HUES64 (cell line): ENCODE measurements around the gene NDUFAF2.

ENCODE experiments used
- H3K27ac ChIP-seq: 2 replicates; pipeline ENCODE4 v1.7.0; 2013; ENCODE audit warnings: low read depth, low read length, inconsistent platforms
- H3K27me3 ChIP-seq: 2 replicates; pipeline ENCODE4 v1.6.1; 2013; ENCODE audit warnings: mild to moderate bottlenecking, low read length; ENCODE audit not compliant: insufficient read depth
- H3K36me3 ChIP-seq: 2 replicates; pipeline ENCODE4 v1.6.1; 2013; ENCODE audit warnings: mild to moderate bottlenecking, low read length; ENCODE audit not compliant: insufficient read depth
- H3K4me1 ChIP-seq: 2 replicates; pipeline ENCODE4 v1.6.1; 2013; ENCODE audit warnings: mild to moderate bottlenecking, low read length, moderate library complexity; ENCODE audit not compliant: insufficient read depth
- H3K4me3 ChIP-seq: 2 replicates; pipeline ENCODE4 v1.5.1; 2013; ENCODE audit warnings: mild to moderate bottlenecking, low read length, moderate library complexity
- H3K9ac ChIP-seq: 2 replicates; pipeline ENCODE4 v1.6.1; 2013; ENCODE audit warnings: mild to moderate bottlenecking, low read depth, low read length
- H3K9me3 ChIP-seq: 2 replicates; pipeline ENCODE4 v1.6.1; 2013; ENCODE audit warnings: low read depth, low read length; ENCODE audit not compliant: insufficient read depth
- WGBS: fragments of 150-250, 120-280 bp; methylation state at CpG from one replicate; pipeline ENCODE4 v1.1.7; 2013; ENCODE audit warnings: missing lambda C conversion rate; 5-methylcytosine and 5-hydroxymethylcytosine counted together

Gene NDUFAF2

GRCh38 chr5:61050292-61050691 is 105.3 kb downstream of the NDUFAF2 start:
- Histone ChIP-seq H3K9me3 (no peaks in the 10 kb centered on the region), H3K36me3 (no peaks in the 10 kb centered on the region), H3K4me1 (peaks cover 26% of the 10 kb centered on the region), H3K27me3 (no peaks in the 10 kb centered on the region), H3K27ac (peak overlapping the region; percentile 63; the same call in 1 of the 2 replicates), H3K4me3 (no peak overlapping the region), H3K9ac (no peak overlapping the region)
- 100% methylated on average over 1 of the region's 1 CpG for WGBS

- Histone ChIP-seq H3K36me3 (no peaks in the 10 kb centered on the region), H3K27ac (peak overlapping the region; percentile 40; the same call in 1 of the 2 replicates), H3K9me3 (no peaks in the 10 kb centered on the region), H3K9ac (no peak overlapping the region; the same call in 1 of the 2 replicates), H3K4me3 (no peak overlapping the region), H3K4me1 (peaks cover 26% of the 10 kb centered on the region), H3K27me3 (no peaks in the 10 kb centered on the region)
- 93% methylated on average over 1 of the region's 1 CpG for WGBS
Observed at GRCh38 chr5:61051267-61051666, 106.3 kb downstream of the NDUFAF2 start.

- no peak overlapping the region for H3K9ac ChIP-seq
- H3K4me1 ChIP-seq = peaks cover 18% of the 10 kb centered on the region
- H3K4me3 ChIP-seq = no peak overlapping the region
- no peaks in the 10 kb centered on the region for H3K36me3 ChIP-seq
- no peaks in the 10 kb centered on the region for H3K27me3 ChIP-seq
- H3K27ac ChIP-seq = no peak overlapping the region
- no peaks in the 10 kb centered on the region for H3K9me3 ChIP-seq
- 86% methylated on average over 2 of the region's 2 CpGs for WGBS
Observed at GRCh38 chr5:61052882-61053281, 107.9 kb downstream of the NDUFAF2 start.

DNA sequence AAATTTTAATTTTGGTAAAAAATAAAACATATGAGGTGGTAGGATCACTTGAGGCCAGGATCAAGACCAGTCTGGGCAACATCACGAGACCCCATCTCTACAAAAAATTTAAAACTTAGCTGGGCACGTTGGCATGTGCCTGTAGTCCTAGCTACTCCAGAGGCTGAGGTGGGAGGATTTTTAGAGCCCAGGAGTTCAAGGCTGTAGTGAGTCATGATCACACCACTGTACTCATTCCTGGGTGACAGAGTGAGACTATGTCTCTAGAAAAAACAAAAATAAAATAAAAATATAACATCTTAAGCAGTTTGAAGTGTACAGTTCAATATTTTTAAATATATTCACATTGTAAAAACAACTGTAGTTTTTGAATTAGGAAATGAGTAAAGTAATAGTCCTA is 108.9 kb downstream of the NDUFAF2 start:
- 72% methylated on average over 2 of the region's 2 CpGs for WGBS
- no peak overlapping the region for H3K4me3 ChIP-seq
- H3K27ac ChIP-seq = no peak overlapping the region
- H3K4me1 ChIP-seq = peaks cover 18% of the 10 kb centered on the region
- H3K27me3 ChIP-seq = no peaks in the 10 kb centered on the region
- no peaks in the 10 kb centered on the region for H3K9me3 ChIP-seq
- H3K36me3 ChIP-seq = no peaks in the 10 kb centered on the region
- no peak overlapping the region for H3K9ac ChIP-seq

- Histone ChIP-seq H3K9me3 (no peaks in the 10 kb centered on the region), H3K36me3 (no peaks in the 10 kb centered on the region), H3K27me3 (no peaks in the 10 kb centered on the region), H3K4me1 (peaks cover 12% of the 10 kb centered on the region), H3K4me3 (no peak overlapping the region), H3K27ac (no peak overlapping the region), H3K9ac (no peak overlapping the region)
Observed at GRCh38 chr5:61055434-61056006, 110.5 kb downstream of the NDUFAF2 start.

DNA sequence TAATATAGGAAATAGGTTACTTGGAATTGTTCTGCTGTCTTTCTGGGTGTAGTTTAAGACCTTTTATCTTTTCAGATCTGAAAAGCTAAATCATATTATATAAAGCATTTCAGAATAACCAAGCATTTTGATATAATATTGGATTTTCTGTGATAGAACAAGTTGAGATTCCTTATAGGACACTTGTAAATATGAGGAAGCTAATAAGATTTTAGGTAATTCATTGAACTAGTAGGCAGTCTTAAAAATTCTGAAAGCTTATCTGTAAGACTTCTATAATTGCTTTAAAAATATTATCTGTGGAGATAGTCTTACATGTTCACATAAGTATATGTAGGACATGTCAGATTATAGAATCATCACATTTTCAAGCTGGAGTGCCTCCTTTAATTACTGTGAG is 114.5 kb downstream of the NDUFAF2 start:
- no peaks in the 10 kb centered on the region for H3K27me3 ChIP-seq
- no peaks in the 10 kb centered on the region for H3K9me3 ChIP-seq
- no peak overlapping the region for H3K4me3 ChIP-seq
- no peaks in the 10 kb centered on the region for H3K36me3 ChIP-seq
- no peaks in the 10 kb centered on the region for H3K4me1 ChIP-seq
- H3K27ac ChIP-seq = no peak overlapping the region
- no peak overlapping the region for H3K9ac ChIP-seq

DNA sequence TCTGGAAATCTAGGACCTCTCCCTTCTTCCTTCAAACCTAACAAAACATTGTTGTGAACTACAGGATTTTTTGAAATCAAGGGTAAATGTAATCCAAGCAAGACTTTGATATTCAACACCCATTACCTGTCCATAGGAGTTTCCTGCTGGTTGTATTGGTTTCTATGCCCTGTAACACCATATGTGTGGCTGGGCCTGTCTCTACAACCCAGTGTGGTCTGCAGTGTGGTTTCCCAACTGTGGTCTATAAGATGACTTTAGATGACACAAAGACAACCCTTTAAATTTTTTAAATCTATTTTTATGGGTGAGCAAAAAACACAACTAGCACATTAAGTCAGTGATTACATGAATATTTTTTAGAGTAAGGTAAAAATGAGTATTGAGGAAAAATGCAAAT is 124.1 kb downstream of the NDUFAF2 start:
- Histone ChIP-seq H3K36me3 (no peaks in the 10 kb centered on the region), H3K9me3 (no peaks in the 10 kb centered on the region), H3K4me3 (no peak overlapping the region), H3K4me1 (peaks cover 11% of the 10 kb centered on the region; the same call in 1 of the 2 replicates), H3K27ac (no peak overlapping the region), H3K9ac (no peak overlapping the region), H3K27me3 (no peaks in the 10 kb centered on the region)

GRCh38 chr5:61071526-61071925 is 126.5 kb downstream of the NDUFAF2 start:
- no peaks in the 10 kb centered on the region for H3K27me3 ChIP-seq
- H3K27ac ChIP-seq = no peak overlapping the region; the same call in 1 of the 2 replicates
- no peaks in the 10 kb centered on the region for H3K9me3 ChIP-seq
- no peaks in the 10 kb centered on the region for H3K36me3 ChIP-seq
- no peak overlapping the region for H3K4me3 ChIP-seq
- H3K9ac ChIP-seq = no peak overlapping the region
- peaks cover 11% of the 10 kb centered on the region; the same call in 1 of the 2 replicates for H3K4me1 ChIP-seq

GRCh38 chr5:61076626-61077025 is 131.6 kb downstream of the NDUFAF2 start:
- Histone ChIP-seq H3K4me1 (peaks cover 3% of the 10 kb centered on the region; the same call in 1 of the 2 replicates), H3K9ac (no peak overlapping the region), H3K27me3 (no peaks in the 10 kb centered on the region), H3K4me3 (no peak overlapping the region), H3K36me3 (no peaks in the 10 kb centered on the region), H3K9me3 (no peaks in the 10 kb centered on the region), H3K27ac (no peak overlapping the region)
- 94% methylated on average over 1 of the region's 1 CpG for WGBS

DNA sequence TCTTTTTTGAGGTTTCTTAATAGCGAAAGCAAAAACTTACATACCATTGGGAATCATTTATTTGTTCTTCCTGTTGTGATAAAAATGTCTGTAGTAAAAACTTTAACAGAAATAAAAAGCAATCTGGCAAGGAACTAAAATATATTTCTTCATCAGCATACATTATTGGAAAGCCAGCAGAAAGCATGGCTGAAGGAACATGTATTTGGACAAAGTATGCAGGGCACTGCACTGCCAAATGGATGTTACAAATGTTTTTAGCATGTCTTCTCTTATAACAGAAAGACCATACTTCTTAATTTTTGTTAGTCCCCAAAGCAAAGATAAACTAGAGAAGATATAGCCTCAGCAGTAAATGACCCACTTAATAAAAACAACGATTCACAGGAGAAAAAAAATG is 136.7 kb downstream of the NDUFAF2 start:
- H3K9ac ChIP-seq = no peak overlapping the region
- H3K36me3 ChIP-seq = no peaks in the 10 kb centered on the region
- no peak overlapping the region for H3K27ac ChIP-seq
- WGBS = 100% methylated on average over 1 of the region's 2 CpGs
- no peaks in the 10 kb centered on the region for H3K27me3 ChIP-seq
- no peaks in the 10 kb centered on the region for H3K9me3 ChIP-seq
- H3K4me1 ChIP-seq = no peaks in the 10 kb centered on the region
- H3K4me3 ChIP-seq = no peak overlapping the region

- Histone ChIP-seq H3K4me3 (no peak overlapping the region), H3K36me3 (no peaks in the 10 kb centered on the region), H3K27me3 (no peaks in the 10 kb centered on the region), H3K9ac (no peak overlapping the region), H3K27ac (no peak overlapping the region), H3K9me3 (no peaks in the 10 kb centered on the region), H3K4me1 (no peaks in the 10 kb centered on the region)
- 91% methylated on average over 3 of the region's 3 CpGs for whole genome bisulfite sequencing
Observed at GRCh38 chr5:61082516-61083280, 137.7 kb downstream of the NDUFAF2 start.
